GM12878 (cell line): ENCODE measurements around the gene DTWD2. TPM values are rescaled to one million over a fixed set of nuclear protein-coding genes. Genes with fewer than 3 reads are reported as not detected.

Source experiments
- ATAC-seq: fragments of 200-7000 bp; cut with Tn5 transposase; 3 replicates; pipeline ENCODE4 v1.9.1; 2020; ENCODE audit warnings: mild to moderate bottlenecking, moderate library complexity
- BruUV-seq: library from RNA; stranded (reverse); fragments of 400-500 nt; replicated peaks from 2 replicates; lab custom pipeline; 2021; lab: Mats Ljungman, UMichigan
- CTCF ChIA-PET: fragments of 300-600 bp; sonication (Branson Sonifier 250); formaldehyde crosslinking; extraction: SDS; loops from one replicate; lab custom pipeline; 2021; ENCODE audit warnings: inconsistent platforms; lab: Yijun Ruan, JAX
- POLR2A ChIA-PET: fragments of 350-600 bp; formaldehyde crosslinking; extraction: SDS; loops from one replicate; lab custom pipeline; 2021; ENCODE audit warnings: inconsistent platforms; lab: Charles Lee
- RAD21 ChIA-PET: fragments of 300-600 bp; sonication (Branson Sonifier 250); formaldehyde crosslinking; loops from one replicate; lab custom pipeline; 2023; ENCODE audit warnings: antibody characterized with exemption; ENCODE audit not compliant: unreplicated experiment; lab: Charles Lee
- SMC1A ChIA-PET: fragments of 300-600 bp; sonication (Branson Sonifier 250); formaldehyde crosslinking; loops from one replicate; lab custom pipeline; 2023; ENCODE audit not compliant: unreplicated experiment, uncharacterized antibody; lab: Charles Lee
- DNase-seq: peaks from one replicate; pipeline ENCODE4 v3.0.0-alpha.2; 2011; ENCODE audit warnings: low read depth, low spot score
- FAIRE-seq: peaks from 3 replicates; lab custom pipeline; 2011; peaks lifted over from hg19 to GRCh38; lab: Jason Lieb, UNC
- H2AFZ ChIP-seq: 2 replicates; pipeline ENCODE4 v1.6.0; 2011; ENCODE audit warnings: low read depth, low read length, control low read depth; ENCODE audit not compliant: control insufficient read depth
- H3K27ac ChIP-seq: 2 replicates; pipeline ENCODE4 v1.5.1; 2011; ENCODE audit warnings: control low read depth; ENCODE audit not compliant: control insufficient read depth, insufficient read depth
- H3K27me3 ChIP-seq, 2 experiments: replicated peaks in 1 of 2; 2 replicates each; pipeline versions ENCODE4 v1.6.0 to v1.6.1; 2011; ENCODE audit warnings: low read length in 1 of 2; ENCODE audit not compliant: control insufficient read depth in 2 of 2, insufficient read depth in 2 of 2
- H3K36me3 ChIP-seq, 2 experiments: 2 replicates each; pipeline ENCODE4 v1.5.1; 2011; ENCODE audit warnings: low read length in 1 of 2; ENCODE audit not compliant: control insufficient read depth in 2 of 2, insufficient read depth in 2 of 2
- H3K4me1 ChIP-seq: 2 replicates; pipeline ENCODE4 v1.6.1; 2011; ENCODE audit warnings: mild to moderate bottlenecking, low read length, moderate library complexity, mixed read lengths; ENCODE audit not compliant: control insufficient read depth, insufficient read depth
- H3K4me2 ChIP-seq: 2 replicates; pipeline ENCODE4 v1.6.0; 2011; ENCODE audit warnings: control low read depth; ENCODE audit not compliant: control insufficient read depth, insufficient read depth
- H3K4me3 ChIP-seq: fragments of 200-600 bp; sonication (generic); 2 replicates; pipeline ENCODE4 v1.5.1; 2016
- H3K79me2 ChIP-seq: 2 replicates; pipeline ENCODE4 v1.6.0; 2011; ENCODE audit warnings: low read length; ENCODE audit not compliant: control insufficient read depth, insufficient read depth
- H3K9ac ChIP-seq: 2 replicates; pipeline ENCODE4 v1.8.0; 2011; ENCODE audit warnings: low read length, control low read depth, mixed read lengths; ENCODE audit not compliant: control insufficient read depth, insufficient read depth
- H3K9me3 ChIP-seq: replicated peaks from 3 replicates; pipeline ENCODE4 v1.5.1; 2011; ENCODE audit warnings: mild to moderate bottlenecking, low read length; ENCODE audit not compliant: control insufficient read depth, insufficient read depth
- H4K20me1 ChIP-seq: 2 replicates; pipeline ENCODE4 v1.6.0; 2011; ENCODE audit not compliant: control insufficient read depth, insufficient read depth
- CBFB ChIP-seq: IDR thresholded peaks from 2 replicates; pipeline ENCODE4 v1.6.1; 2016; ENCODE audit warnings: antibody characterized with exemption, low read depth
- CTCF ChIP-seq, 3 experiments: IDR thresholded peaks in 2 of 3; conservative IDR thresholded peaks in 1 of 3; 2 replicates each; pipeline ENCODE4 v1.5.1; 2011; ENCODE audit warnings: low read depth in 3 of 3, low read length in 3 of 3, mild to moderate bottlenecking in 3 of 3, control low read depth in 2 of 3, moderate library complexity in 2 of 3, inconsistent platforms in 1 of 3, mixed read lengths in 1 of 3; ENCODE audit not compliant: control insufficient read depth in 2 of 3, insufficient read depth in 1 of 3; ENCODE audit errors: extremely low read depth in 1 of 3
- ELK1 ChIP-seq: IDR thresholded peaks from 2 replicates; pipeline ENCODE4 v1.6.1; 2012; ENCODE audit warnings: low read depth, low read length, improper control_type of control experiment
- NFIC ChIP-seq: IDR thresholded peaks from 2 replicates; pipeline ENCODE4 v1.6.1; 2012; ENCODE audit warnings: low read depth, mild to moderate bottlenecking, inconsistent platforms, low read length, moderate library complexity
- PAX5 ChIP-seq: IDR thresholded peaks from 2 replicates; pipeline ENCODE4 v1.6.1; 2011; ENCODE audit warnings: low read depth, low read length, borderline replicate concordance
- RELB ChIP-seq: fragments of 450-650 bp; IDR thresholded peaks from 2 replicates; pipeline ENCODE4 v1.6.1; 2017; ENCODE audit warnings: low read depth, mild to moderate bottlenecking, moderate library complexity
- ZNF622 ChIP-seq: fragments of 450-650 bp; IDR thresholded peaks from 2 replicates; pipeline ENCODE4 v1.6.1; 2017; ENCODE audit warnings: mild to moderate bottlenecking, inconsistent platforms
- ZNF687 ChIP-seq: fragments of 450-650 bp; IDR thresholded peaks from 2 replicates; pipeline ENCODE4 v1.6.1; 2017; ENCODE audit warnings: mild to moderate bottlenecking, moderate library complexity
- WGBS: methylation state at CpG from one replicate; pipeline ENCODE4 v1.1.6; 2016; ENCODE audit warnings: low lambda C conversion rate; ENCODE audit not compliant: insufficient replicate concordance, insufficient coverage; ENCODE audit errors: missing lambda C conversion rate; 5-methylcytosine and 5-hydroxymethylcytosine counted together
- in situ Hi-C: fragments of 300-500 bp; cut with MboI; formaldehyde crosslinking; loops from 9 replicates; pipeline ENCODE4 v1.14.3; 2018; ENCODE audit warnings: mixed read lengths
- intact Hi-C: fragments of 100-400 bp; cut with micrococcal nuclease; formaldehyde crosslinking; loops from one replicate; pipeline ENCODE4 v1.14.2; 2022; ENCODE audit not compliant: unreplicated experiment
- polyA plus RNA-seq, 11 experiments: library from polyadenylated mRNA; depleted of rRNA in 4 of 11; unstranded in 6 of 11; stranded (reverse) in 5 of 11; fragments of >200 nt; fragmentation: Nextera tagmentation in 4 of 11; fragmentation: Illumina TruSeq in 1 of 11; extraction: Ambion mirVana in 4 of 11; extraction: Trizol in 1 of 11; gene quantifications; 1 replicate in 1 of 11; 2 replicates in 10 of 11; pipeline versions ENCODE4 v1.2.1 to v1.2.3, GENCODE V29; 2011 to 2016; ENCODE audit warnings: inconsistent platforms in 2 of 11, missing spikeins in 2 of 11, low read depth in 1 of 11
- total RNA-seq, 4 experiments: library from RNA; depleted of rRNA in 3 of 4; stranded (reverse); fragments of >200 nt in 3 of 4; fragmentation: Illumina TruSeq in 1 of 4; extraction: Trizol in 1 of 4; gene quantifications; 2 replicates each; pipeline versions ENCODE4 v1.2.1 to v1.2.3, GENCODE V29; 2013 to 2021

Gene DTWD2
- total and polyA plus RNA-seq, 10 of the 15 experiments (the other 5 are each of a cell fraction or from before 2014, with no cell fraction given), result 0.93 to 8.4 (median 5.1) TPM

- DNase-seq (no peak), ATAC-seq (peak; percentile 32)
- Histone ChIP-seq H3K27ac (no peak overlapping the region), H3K79me2 (no peaks in the 10 kb centered on the region), H3K36me3 (no peaks in the 10 kb centered on the region), H3K4me2 (no peak overlapping the region), H3K9me3 (no peaks in the 10 kb centered on the region), H3K4me3 (no peak overlapping the region), H3K4me1 (no peaks in the 10 kb centered on the region)
- SMC1A ChIA-PET, result no interaction called here
- intact Hi-C loops, result no loop called here
- TF ChIP-seq RELB (no peak), PAX5 (no peak)
- TF ChIP-seq, all 136 proteins: peak for 0
- Histone ChIP-seq H4K20me1 (no peaks in the 10 kb centered on the region), H3K9ac (no peak overlapping the region), H3K27me3 (no peaks in the 10 kb centered on the region), H2AFZ (no peak overlapping the region)
- 93% methylated on average over 3 of the region's 3 CpGs for WGBS
- POLR2A ChIA-PET, result interaction anchor here (0.6 kb wide), 1 partner anchor 40 kb away, joined by 4 read pairs; no protein-coding TSS in a partner anchor
- in situ Hi-C loops, result no loop called here
- CTCF ChIA-PET, result interaction anchor here (1.0 to 1.1 kb wide), 2 partner anchors 67 to 482 kb away, joined by 3 to 5 read pairs; no protein-coding TSS in a partner anchor
- BruUV-seq, result no TSS peak
- FAIRE-seq, result no peak
- RAD21 ChIA-PET, result no interaction called here
Measured at GRCh38 chr5:118857700-118858099, 130.6 kb downstream of the DTWD2 start.

GRCh38 chr5:118854819-118855218 is 133.5 kb downstream of the DTWD2 start:
- in situ Hi-C loops (no loop called here), intact Hi-C loops (no loop called here)
- ChIA-PET SMC1A (no interaction called here), POLR2A (no interaction called here), RAD21 (no interaction called here), CTCF (no interaction called here)
- Histone ChIP-seq H2AFZ (no peak overlapping the region), H3K4me3 (no peak overlapping the region), H4K20me1 (no peaks in the 10 kb centered on the region), H3K27me3 (no peaks in the 10 kb centered on the region), H3K36me3 (no peaks in the 10 kb centered on the region), H3K4me2 (no peak overlapping the region), H3K4me1 (no peaks in the 10 kb centered on the region), H3K79me2 (no peaks in the 10 kb centered on the region), H3K27ac (no peak overlapping the region), H3K9ac (no peak overlapping the region), H3K9me3 (no peaks in the 10 kb centered on the region; the same call in 2 of the 3 replicates)
- DNase-seq (no peak), ATAC-seq (no peak), FAIRE-seq (no peak)
- BruUV-seq, result no TSS peak
- 26% methylated on average over 5 of the region's 5 CpGs for WGBS
- TF ChIP-seq CTCF (IDR thresholded peaks at IDR 0.05 in 2 of 3, conservative IDR thresholded peaks at IDR 0.05 in 1 of 3; ENCODE audit: control insufficient read depth in 2 of 3, extremely low read depth in 1 of 3, insufficient read depth in 1 of 3, low read depth in 3 of 3, low read length in 3 of 3), result no peak
- TF ChIP-seq ELK1, result no peak
- no peak for TF ChIP-seq NFIC
- TF ChIP-seq ZNF622, result no peak
- no peak for TF ChIP-seq ZNF687
- TF ChIP-seq CBFB, result no peak
